Measurements from ENCODE around the gene ACOT9. TPM values are rescaled to one million over a fixed set of nuclear protein-coding genes. Genes with fewer than 3 reads are reported as not detected.
"Not testable (repeated sequence)": the region's sequence is repeated elsewhere in the genome, so short reads cannot be mapped to it uniquely, and the experiment has no call there.

ACOT9 gene
- total RNA-seq, 1 donor from 2014 or later = 72.6 TPM

- intact Hi-C loops (cut with DNase I); DNase-seq (ENCODE audit: low spot score): not testable (repeated sequence)
These were observed 28.0 kb upstream of the ACOT9 start for GRCh38 chrX:23771086-23771485.

GRCh38 chrX:23770142-23770541, 27.1 kb upstream of the ACOT9 start:
- no peak for DNase-seq (ENCODE audit: low spot score)
- intact Hi-C loops (cut with DNase I) = no loop called here

- intact Hi-C loops (cut with DNase I) = no loop called here
- no peak for DNase-seq (ENCODE audit: low spot score)
These were observed 23.8 kb upstream of the ACOT9 start for GRCh38 chrX:23766650-23767551.

GRCh38 chrX:23765868-23766267, 22.8 kb upstream of the ACOT9 start:
- DNase-seq (ENCODE audit: low spot score) = no peak
- intact Hi-C loops (cut with DNase I) = no loop called here

GRCh38 chrX:23765449-23765848, 22.4 kb upstream of the ACOT9 start:
- intact Hi-C loops (cut with DNase I) = no loop called here
- DNase-seq (ENCODE audit: low spot score) = no peak

GRCh38 chrX:23764188-23764984, 21.3 kb upstream of the ACOT9 start:
- intact Hi-C loops (cut with DNase I) = no loop called here

GRCh38 chrX:23759821-23760220, 16.7 kb upstream of the ACOT9 start:
- no peak for DNase-seq (ENCODE audit: low spot score)
- intact Hi-C loops (cut with DNase I) = no loop called here

More at GRCh38 chrX:23764188-23764984, 21.3 kb upstream of the ACOT9 start:
- DNase-seq (ENCODE audit: low spot score) = no peak

GRCh38 chrX:23756165-23756564, 13.1 kb upstream of the ACOT9 start:
- intact Hi-C loops (cut with DNase I) = no loop called here
- no peak for DNase-seq (ENCODE audit: low spot score)

GRCh38 chrX:23754664-23755063, 11.6 kb upstream of the ACOT9 start:
- intact Hi-C loops (cut with DNase I) = no loop called here
- no peak for DNase-seq (ENCODE audit: low spot score)

GRCh38 chrX:23752740-23753415, 9.8 kb upstream of the ACOT9 start:
- no peak for DNase-seq (ENCODE audit: low spot score)
- intact Hi-C loops (cut with DNase I) = no loop called here

GRCh38 chrX:23749576-23749975, 6.5 kb upstream of the ACOT9 start:
- no peak for DNase-seq (ENCODE audit: low spot score)
- intact Hi-C loops (cut with DNase I) = no loop called here

GRCh38 chrX:23749129-23749528, 6.1 kb upstream of the ACOT9 start:
- intact Hi-C loops (cut with DNase I) = no loop called here
- no peak for DNase-seq (ENCODE audit: low spot score)

- DNase-seq (ENCODE audit: low spot score) = no peak
- intact Hi-C loops (cut with DNase I) = no loop called here
These were observed 2.7 kb upstream of the ACOT9 start for GRCh38 chrX:23745786-23746185.

GRCh38 chrX:23743623-23743971, 521 bp upstream of the ACOT9 start:
- intact Hi-C loops (cut with DNase I) = loop anchor here (2.0 to 5.0 kb wide), 2 partner anchors 39 to 163 kb away; partner anchors contain the start of genes APOO and SAT1
- not testable (repeated sequence) for DNase-seq (ENCODE audit: low spot score)

- DNase-seq (ENCODE audit: low spot score) = no peak
- intact Hi-C loops (cut with DNase I) = loop anchor here (2.0 to 5.0 kb wide), 2 partner anchors 40 to 165 kb away; partner anchors contain the start of genes APOO and SAT1
These were observed 841 bp downstream of the ACOT9 start for GRCh38 chrX:23742174-23742696.

GRCh38 chrX:23737413-23737812, 5.7 kb downstream of the ACOT9 start:
- DNase-seq (ENCODE audit: low spot score) = no peak

GRCh38 chrX:23736030-23736429, 7.0 kb downstream of the ACOT9 start:
- DNase-seq (ENCODE audit: low spot score) = no peak
- intact Hi-C loops (cut with DNase I) = no loop called here

More at GRCh38 chrX:23737413-23737812, 5.7 kb downstream of the ACOT9 start:
- intact Hi-C loops (cut with DNase I) = no loop called here

GRCh38 chrX:23732704-23733103, 10.4 kb downstream of the ACOT9 start:
- intact Hi-C loops (cut with DNase I) = no loop called here

GRCh38 chrX:23731951-23732350, 11.1 kb downstream of the ACOT9 start:
- intact Hi-C loops (cut with DNase I) = no loop called here
- DNase-seq (ENCODE audit: low spot score) = no peak

More at GRCh38 chrX:23732704-23733103, 10.4 kb downstream of the ACOT9 start:
- no peak for DNase-seq (ENCODE audit: low spot score)

GRCh38 chrX:23729214-23729613, 13.9 kb downstream of the ACOT9 start:
- intact Hi-C loops (cut with DNase I) = no loop called here
- DNase-seq (ENCODE audit: low spot score) = no peak

Measured in cardiac septum (tissue), 1 donor.